ENCODE measurements around the gene ECE1. TPM values are rescaled to one million over a fixed set of nuclear protein-coding genes. Genes with fewer than 3 reads are reported as not detected.

ECE1 gene
- total RNA-seq, 1 experiment from 2014 or later = 192 TPM

DNA sequence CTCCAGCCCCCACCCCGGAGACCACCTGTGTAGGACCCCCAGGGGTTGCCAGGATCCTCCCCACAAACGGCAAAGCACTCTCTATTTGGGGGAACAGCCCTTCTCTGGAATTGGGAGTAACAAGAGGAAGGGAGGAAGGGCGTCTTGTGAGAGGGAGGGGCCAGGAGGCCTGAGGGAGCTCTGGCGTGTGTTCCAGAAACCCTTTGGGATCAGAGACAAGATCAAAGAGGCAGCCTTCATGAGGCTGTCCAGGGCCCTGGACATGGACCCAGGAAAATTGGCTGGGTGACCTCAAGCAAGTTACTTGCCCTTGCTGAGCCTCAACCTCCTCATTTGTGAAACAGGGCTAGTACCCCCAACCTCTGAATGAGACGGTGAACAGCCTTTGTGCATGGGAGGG is 18.1 kb upstream of the ECE1 start:
- H3K9me3 ChIP-seq (ENCODE audit: control insufficient read depth, insufficient read depth, low read depth, low read length) = no peaks in the 10 kb centered on the region
- no peaks in the 10 kb centered on the region for H3K36me3 ChIP-seq (ENCODE audit: control insufficient read depth, insufficient read depth, low read length)
- POLR2A ChIA-PET = no interaction called here
- no peaks in the 10 kb centered on the region for H3K27me3 ChIP-seq (ENCODE audit: control insufficient read depth, insufficient read depth, low read length)
- in situ Hi-C loops (cut with HindIII; ENCODE audit: low pct_unique_long_range_greater_than_20kb, low sequenced_read_pairs) (no loop called here), intact Hi-C loops (cut with micrococcal nuclease; ENCODE audit: unreplicated experiment) (no loop called here)
- ATAC-seq (no peak), DNase-seq (ENCODE audit: low read depth, low spot score) (no peak)
- TF ChIP-seq REST (IDR thresholded peaks at IDR 0.05; ENCODE audit: insufficient read depth in 1 of 2, low read depth in 2 of 2, low read length in 1 of 2) (no peak), SIN3A (IDR thresholded peaks at IDR 0.05; ENCODE audit: borderline replicate concordance, insufficient read depth, low read depth, low read length) (no peak), TCF7L2 (IDR thresholded peaks at IDR 0.05; ENCODE audit: low read depth, low read length) (peak; percentile 68; the same call in 1 of the 2 replicates)
- BruUV-seq (replicated peaks) = no TSS peak
- peaks cover 66% of the 10 kb centered on the region for H3K4me1 ChIP-seq (ENCODE audit: control insufficient read depth, insufficient read depth, low read length)
- no peak overlapping the region for H3K4me3 ChIP-seq (ENCODE audit: low read depth in 2 of 2, low read length in 2 of 2)
- H3K27ac ChIP-seq (ENCODE audit: low read length) = peak overlapping the region; percentile 82
- CTCF ChIA-PET = no interaction called here

GRCh38 chr1:21307663-21308305 is 17.5 kb upstream of the ECE1 start:
- Histone ChIP-seq H3K4me3 (ENCODE audit: low read depth in 2 of 2, low read length in 2 of 2) (no peak overlapping the region), H3K9me3 (ENCODE audit: control insufficient read depth, insufficient read depth, low read depth, low read length) (no peaks in the 10 kb centered on the region), H3K27ac (ENCODE audit: low read length) (peak overlapping the region; percentile 82), H3K4me1 (ENCODE audit: control insufficient read depth, insufficient read depth, low read length) (peaks cover 67% of the 10 kb centered on the region), H3K36me3 (ENCODE audit: control insufficient read depth, insufficient read depth, low read length) (no peaks in the 10 kb centered on the region), H3K27me3 (ENCODE audit: control insufficient read depth, insufficient read depth, low read length) (no peaks in the 10 kb centered on the region)
- in situ Hi-C loops (cut with HindIII; ENCODE audit: low pct_unique_long_range_greater_than_20kb, low sequenced_read_pairs) = no loop called here
- intact Hi-C loops (cut with micrococcal nuclease; ENCODE audit: unreplicated experiment) = no loop called here
- DNase-seq (ENCODE audit: low read depth, low spot score) (no peak), ATAC-seq (peak; percentile 61)
- ChIA-PET CTCF (interaction anchor here (0.6 kb wide), 1 partner anchor 557 kb away, joined by 3 read pairs; no protein-coding TSS in a partner anchor), POLR2A (no interaction called here)
- BruUV-seq (replicated peaks) = no TSS peak
- TF ChIP-seq POLR2AphosphoS5 (IDR thresholded peaks at IDR 0.05; ENCODE audit: low read depth, low read length) (no peak), REST (IDR thresholded peaks at IDR 0.05; ENCODE audit: insufficient read depth in 1 of 2, low read depth in 2 of 2, low read length in 1 of 2) (no peak), TCF7L2 (IDR thresholded peaks at IDR 0.05; ENCODE audit: low read depth, low read length) (no peak), SIN3A (IDR thresholded peaks at IDR 0.05; ENCODE audit: borderline replicate concordance, insufficient read depth, low read depth, low read length) (no peak)
- TF ChIP-seq, protein P1, sequence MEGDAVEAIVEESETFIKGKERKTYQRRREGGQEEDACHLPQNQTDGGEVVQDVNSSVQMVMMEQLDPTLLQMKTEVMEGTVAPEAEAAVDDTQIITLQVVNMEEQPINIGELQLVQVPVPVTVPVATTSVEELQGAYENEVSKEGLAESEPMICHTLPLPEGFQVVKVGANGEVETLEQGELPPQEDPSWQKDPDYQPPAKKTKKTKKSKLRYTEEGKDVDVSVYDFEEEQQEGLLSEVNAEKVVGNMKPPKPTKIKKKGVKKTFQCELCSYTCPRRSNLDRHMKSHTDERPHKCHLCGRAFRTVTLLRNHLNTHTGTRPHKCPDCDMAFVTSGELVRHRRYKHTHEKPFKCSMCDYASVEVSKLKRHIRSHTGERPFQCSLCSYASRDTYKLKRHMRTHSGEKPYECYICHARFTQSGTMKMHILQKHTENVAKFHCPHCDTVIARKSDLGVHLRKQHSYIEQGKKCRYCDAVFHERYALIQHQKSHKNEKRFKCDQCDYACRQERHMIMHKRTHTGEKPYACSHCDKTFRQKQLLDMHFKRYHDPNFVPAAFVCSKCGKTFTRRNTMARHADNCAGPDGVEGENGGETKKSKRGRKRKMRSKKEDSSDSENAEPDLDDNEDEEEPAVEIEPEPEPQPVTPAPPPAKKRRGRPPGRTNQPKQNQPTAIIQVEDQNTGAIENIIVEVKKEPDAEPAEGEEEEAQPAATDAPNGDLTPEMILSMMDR (IDR thresholded peaks at IDR 0.05) = no peak
